ENCODE measurements around the gene FXR1. TPM values are rescaled to one million over a fixed set of nuclear protein-coding genes. Genes with fewer than 3 reads are reported as not detected.

The FXR1 gene
- total and polyA plus RNA-seq, 10 of the 15 experiments (the other 5 are each of a cell fraction or from before 2014, with no cell fraction given): 38.5 to 159 (median 102) TPM

- no peaks in the 10 kb centered on the region for H3K79me2 ChIP-seq (ENCODE audit: control insufficient read depth, insufficient read depth, low read length)
- DNase-seq (ENCODE audit: low read depth, low spot score) (no peak), FAIRE-seq (no peak), ATAC-seq (no peak)
- ChIA-PET POLR2A (no interaction called here), SMC1A (ENCODE audit: uncharacterized antibody, unreplicated experiment) (no interaction called here), RAD21 (ENCODE audit: unreplicated experiment) (no interaction called here), CTCF (no interaction called here)
- in situ Hi-C loops (cut with MboI): no loop called here
- TF ChIP-seq RFX5 (IDR thresholded peaks at IDR 0.05; ENCODE audit: low read depth, low read length): no peak
- TF ChIP-seq NFXL1 (IDR thresholded peaks at IDR 0.05; ENCODE audit: borderline replicate concordance): no peak
- TF ChIP-seq ETV6 (conservative IDR thresholded peaks at IDR 0.05 in 1 of 2, IDR thresholded peaks at IDR 0.05 in 1 of 2; ENCODE audit: borderline replicate concordance in 1 of 2, low read depth in 1 of 2): no peak
- TF ChIP-seq CBX5 (IDR thresholded peaks at IDR 0.05; ENCODE audit: low read depth): 0 out of 2 replicates have a peak, but pooled peaks have one; percentile 30
- WGBS (ENCODE audit: insufficient coverage, insufficient replicate concordance, low lambda C conversion rate, missing lambda C conversion rate): 33% methylated on average over 6 of the region's 6 CpGs
- no peak overlapping the region for H3K27ac ChIP-seq (ENCODE audit: control insufficient read depth, insufficient read depth)
- no TSS peak for BruUV-seq (replicated peaks)
- intact Hi-C loops (cut with micrococcal nuclease; ENCODE audit: unreplicated experiment): no loop called here
- H3K36me3 ChIP-seq (ENCODE audit: control insufficient read depth in 2 of 2, insufficient read depth in 2 of 2, low read length in 1 of 2): no peaks in the 10 kb centered on the region
- no peaks in the 10 kb centered on the region; the same call in 2 of the 3 replicates for H3K9me3 ChIP-seq (replicated peaks; ENCODE audit: control insufficient read depth, insufficient read depth, low read length)
- no peak overlapping the region for H3K9ac ChIP-seq (ENCODE audit: control insufficient read depth, insufficient read depth, low read length)
- no peak overlapping the region for H2AFZ ChIP-seq (ENCODE audit: control insufficient read depth, low read depth, low read length)
- H3K27me3 ChIP-seq (replicated peaks in 1 of 2; ENCODE audit: control insufficient read depth in 2 of 2, insufficient read depth in 2 of 2, low read length in 1 of 2): no peaks in the 10 kb centered on the region
- H3K4me3 ChIP-seq: no peak overlapping the region
- H4K20me1 ChIP-seq (ENCODE audit: control insufficient read depth, insufficient read depth): no peaks in the 10 kb centered on the region
- H3K4me1 ChIP-seq (ENCODE audit: control insufficient read depth, insufficient read depth, low read length): no peaks in the 10 kb centered on the region
- H3K4me2 ChIP-seq (ENCODE audit: control insufficient read depth, insufficient read depth): no peak overlapping the region
These were observed 23.4 kb upstream of the FXR1 start for GRCh38 chr3:180888992-180889560.

- POLR2A ChIA-PET: no interaction called here
- no peak overlapping the region for H3K4me2 ChIP-seq (ENCODE audit: control insufficient read depth, insufficient read depth)
- DNase-seq (ENCODE audit: low read depth, low spot score) (no peak), FAIRE-seq (no peak), ATAC-seq (no peak)
- CTCF ChIA-PET: interaction anchor here (1.2 to 1.6 kb wide), 2 partner anchors 14 to 98 kb away, joined by 3 read pairs; partner anchors contain the start of gene FXR1
- no peaks in the 10 kb centered on the region; the same call in 2 of the 3 replicates for H3K9me3 ChIP-seq (replicated peaks; ENCODE audit: control insufficient read depth, insufficient read depth, low read length)
- in situ Hi-C loops (cut with MboI): no loop called here
- no peak overlapping the region for H3K27ac ChIP-seq (ENCODE audit: control insufficient read depth, insufficient read depth)
- WGBS (ENCODE audit: insufficient coverage, insufficient replicate concordance, low lambda C conversion rate, missing lambda C conversion rate): 62% methylated on average over 8 of the region's 8 CpGs
- H3K36me3 ChIP-seq (ENCODE audit: control insufficient read depth in 2 of 2, insufficient read depth in 2 of 2, low read length in 1 of 2): no peaks in the 10 kb centered on the region
- no peaks in the 10 kb centered on the region for H3K4me1 ChIP-seq (ENCODE audit: control insufficient read depth, insufficient read depth, low read length)
- H2AFZ ChIP-seq (ENCODE audit: control insufficient read depth, low read depth, low read length): no peak overlapping the region
- SMC1A ChIA-PET (ENCODE audit: uncharacterized antibody, unreplicated experiment): no interaction called here
- no peaks in the 10 kb centered on the region for H3K79me2 ChIP-seq (ENCODE audit: control insufficient read depth, insufficient read depth, low read length)
- H3K4me3 ChIP-seq: no peak overlapping the region
- no peaks in the 10 kb centered on the region for H4K20me1 ChIP-seq (ENCODE audit: control insufficient read depth, insufficient read depth)
- BruUV-seq (replicated peaks): no TSS peak
- intact Hi-C loops (cut with micrococcal nuclease; ENCODE audit: unreplicated experiment): no loop called here
- RAD21 ChIA-PET (ENCODE audit: unreplicated experiment): no interaction called here
- no peaks in the 10 kb centered on the region for H3K27me3 ChIP-seq (replicated peaks in 1 of 2; ENCODE audit: control insufficient read depth in 2 of 2, insufficient read depth in 2 of 2, low read length in 1 of 2)
- H3K9ac ChIP-seq (ENCODE audit: control insufficient read depth, insufficient read depth, low read length): no peak overlapping the region
- no peak for TF ChIP-seq ATF2 (IDR thresholded peaks at IDR 0.05; ENCODE audit: low read length)
- TF ChIP-seq TCF12 (IDR thresholded peaks at IDR 0.05; ENCODE audit: low read depth, low read length): no peak
- no peak for TF ChIP-seq HCFC1 (IDR thresholded peaks at IDR 0.05; ENCODE audit: low read length)
- no peak for TF ChIP-seq USF1 (IDR thresholded peaks at IDR 0.05; ENCODE audit: borderline replicate concordance, extremely low read length, insufficient read depth, low read depth, low read length)
- TF ChIP-seq FOXM1 (IDR thresholded peaks at IDR 0.05; ENCODE audit: low read depth, low read length): no peak
- TF ChIP-seq BHLHE40 (IDR thresholded peaks at IDR 0.05; ENCODE audit: borderline replicate concordance in 1 of 2, low read depth in 2 of 2, low read length in 1 of 2): no peak
- no peak for TF ChIP-seq TARDBP (IDR thresholded peaks at IDR 0.05; ENCODE audit: borderline replicate concordance)
- no peak for TF ChIP-seq ZBTB11 (CRISPR knock-in tag; IDR thresholded peaks at IDR 0.05)
These were observed 13.9 kb upstream of the FXR1 start for GRCh38 chr3:180898572-180898971.
